ENCODE data around the gene PINLYP. TPM values are rescaled to one million over a fixed set of nuclear protein-coding genes. Genes with fewer than 3 reads are reported as not detected.

PINLYP gene
- total and polyA plus RNA-seq, 5 experiments from 2014 or later: 0.68 to 2.7 (median 2.3) TPM

- H3K9me3 Mint-ChIP-seq: no peaks in the 10 kb centered on the region
- DNase-seq: no peak
- peak overlapping the region in 2 of 10 donors; percentile 59 to 74 for H3K27ac Mint-ChIP-seq
- no peak for ATAC-seq
- peaks cover 14 to 33% (median 22%) of the 10 kb centered on the region in 4 donors for H3K4me1 Mint-ChIP-seq
- POLR2A ChIA-PET: no interaction called here
- H3K36me3 Mint-ChIP-seq: no peaks in the 10 kb centered on the region
- H3K27me3 Mint-ChIP-seq: peaks cover 2 to 22% (median 11%) of the 10 kb centered on the region in 5 donors
- H3K4me3 Mint-ChIP-seq: peak overlapping the region in 1 of 10 donors; percentile 33
Observed at GRCh38 chr19:43626838-43627237, 51.2 kb downstream of the PINLYP start.

- Mint-ChIP-seq H3K27ac (no peak overlapping the region), H3K4me3 (no peak overlapping the region), H3K27me3 (peaks cover 5 to 30% (median 11%) of the 10 kb centered on the region in 5 donors), H3K4me1 (peaks cover 14 to 33% (median 22%) of the 10 kb centered on the region in 4 donors), H3K36me3 (no peaks in the 10 kb centered on the region), H3K9me3 (no peaks in the 10 kb centered on the region)
- POLR2A ChIA-PET: no interaction called here
- no peak for ATAC-seq
- DNase-seq: no peak
Observed at GRCh38 chr19:43628646-43629326, 53.2 kb downstream of the PINLYP start.

GRCh38 chr19:43631491-43631890 lies 55.9 kb downstream of the PINLYP start:
- no peak for DNase-seq
- H3K27ac Mint-ChIP-seq: no peak overlapping the region
- POLR2A ChIA-PET: no interaction called here
- peaks cover 5 to 45% (median 11%) of the 10 kb centered on the region in 5 donors for H3K27me3 Mint-ChIP-seq
- H3K36me3 Mint-ChIP-seq: no peaks in the 10 kb centered on the region
- ATAC-seq: no peak
- no peak overlapping the region for H3K4me3 Mint-ChIP-seq
- no peaks in the 10 kb centered on the region for H3K9me3 Mint-ChIP-seq
- peaks cover 0 to 23% (median 9%) of the 10 kb centered on the region in 4 donors for H3K4me1 Mint-ChIP-seq

Other genes starting within 250 kb of the PINLYP start
- gene CD177, start 222.1 kb upstream of the PINLYP start, total RNA-seq: not detected
- gene CD177, start 222.1 kb upstream of the PINLYP start, polyA plus RNA-seq: not detected
- gene TEX101, start 160.9 kb upstream of the PINLYP start, total RNA-seq: not detected
- gene TEX101, start 160.9 kb upstream of the PINLYP start, polyA plus RNA-seq: not detected
- gene LYPD3, start 110.2 kb upstream of the PINLYP start, total RNA-seq: 1 to 10 TPM; 5.4 to 6.1 TPM
- 1 to 10 TPM; 6.2 to 9.3 (median 8.3) TPM for gene LYPD3, start 110.2 kb upstream of the PINLYP start, polyA plus RNA-seq
- gene PHLDB3, start 71.1 kb upstream of the PINLYP start, total RNA-seq: 10 to 100 TPM; 46.0 to 48.6 TPM
- 1 to 10 TPM; 3.5 to 7.2 (median 4.5) TPM for gene PHLDB3, start 71.1 kb upstream of the PINLYP start, polyA plus RNA-seq
- 10 to 100 TPM; 23.9 to 24.8 TPM for gene ETHE1, start 48.6 kb upstream of the PINLYP start, total RNA-seq
- gene ETHE1, start 48.6 kb upstream of the PINLYP start, polyA plus RNA-seq: 10 to 100 TPM; 62.0 to 78.7 (median 64.5) TPM
- gene ZNF575, start 42.6 kb upstream of the PINLYP start, total RNA-seq: 1 to 10 TPM; 5.1 to 5.3 TPM
- 1 to 10 TPM; 1.7 to 4.1 (median 3.0) TPM for gene ZNF575, start 42.6 kb upstream of the PINLYP start, polyA plus RNA-seq
- gene XRCC1, start 274 bp upstream of the PINLYP start, total RNA-seq: 10 to 100 TPM; 38.2 to 39.0 TPM
- gene XRCC1, start 274 bp upstream of the PINLYP start, polyA plus RNA-seq: 10 to 100 TPM; 16.8 to 34.6 (median 33.7) TPM
- 10 to 100 TPM; 14.9 to 15.7 TPM for gene IRGQ, start 20.3 kb downstream of the PINLYP start, total RNA-seq
- gene IRGQ, start 20.3 kb downstream of the PINLYP start, polyA plus RNA-seq: 1 to 10 TPM in 1 of 3 donors, under 1 TPM in 2; 0.37 to 1.1 (median 0.82) TPM
- gene ZNF576, start 20.8 kb downstream of the PINLYP start, total RNA-seq: 10 to 100 TPM; 17.1 to 17.8 TPM
- 10 to 100 TPM in 1 of 3 donors, 1 to 10 TPM in 2; 6.2 to 10.4 (median 9.3) TPM for gene ZNF576, start 20.8 kb downstream of the PINLYP start, polyA plus RNA-seq
- 1 to 10 TPM; 1.4 TPM for gene SRRM5, start 36.3 kb downstream of the PINLYP start, total RNA-seq
- under 1 TPM in 2 of 3 donors, not detected in 1; 0.08 to 0.94 TPM for gene SRRM5, start 36.3 kb downstream of the PINLYP start, polyA plus RNA-seq
- 10 to 100 TPM; 31.2 to 31.6 TPM for gene ZNF428, start 43.8 kb downstream of the PINLYP start, total RNA-seq
- gene ZNF428, start 43.8 kb downstream of the PINLYP start, polyA plus RNA-seq: 10 to 100 TPM; 16.5 to 20.6 (median 18.3) TPM
- gene CADM4, start 64.0 kb downstream of the PINLYP start, total RNA-seq: under 1 TPM; 0.39 to 0.63 TPM
- not detected for gene CADM4, start 64.0 kb downstream of the PINLYP start, polyA plus RNA-seq
- 1 to 10 TPM; 1.3 to 1.7 TPM for gene PLAUR, start 94.4 kb downstream of the PINLYP start, total RNA-seq
- gene PLAUR, start 94.4 kb downstream of the PINLYP start, polyA plus RNA-seq: 1 to 10 TPM in 1 of 3 donors, under 1 TPM in 1, not detected in 1; 0.71 to 1.6 TPM
- gene IRGC, start 140.3 kb downstream of the PINLYP start, total RNA-seq: not detected
- not detected for gene IRGC, start 140.3 kb downstream of the PINLYP start, polyA plus RNA-seq
- 10 to 100 TPM; 48.9 to 51.9 TPM for gene SMG9, start 179.2 kb downstream of the PINLYP start, total RNA-seq
- 1 to 10 TPM; 3.4 to 8.3 (median 8.3) TPM for gene SMG9, start 179.2 kb downstream of the PINLYP start, polyA plus RNA-seq
- 100 to 1,000 TPM in 1 of 2 experiments, 10 to 100 TPM in 1; 92.9 to 103 TPM for gene KCNN4, start 205.2 kb downstream of the PINLYP start, total RNA-seq
- gene KCNN4, start 205.2 kb downstream of the PINLYP start, polyA plus RNA-seq: 10 to 100 TPM in 2 of 3 donors, 1 to 10 TPM in 1; 7.6 to 28.6 (median 11.7) TPM
- under 1 TPM; 0.60 to 0.69 TPM for gene LYPD5, start 226.6 kb downstream of the PINLYP start, total RNA-seq
- gene LYPD5, start 226.6 kb downstream of the PINLYP start, polyA plus RNA-seq: under 1 TPM in 2 of 3 donors, not detected in 1; 0.07 to 0.72 TPM